OCI-LY7 (cell line): ENCODE results near the gene FHIT. TPM values are rescaled to one million over a fixed set of nuclear protein-coding genes. Genes with fewer than 3 reads are reported as not detected.

Experiments used
- BruUV-seq: library from RNA; stranded (reverse); fragments of 400-500 nt; replicated peaks from 2 replicates; lab custom pipeline; 2021; lab: Mats Ljungman, UMichigan
- CTCF ChIA-PET: fragments of 300-600 bp; sonication (Branson Sonifier 250); formaldehyde crosslinking; loops from one replicate; lab custom pipeline; 2022; ENCODE audit warnings: antibody characterized with exemption; ENCODE audit not compliant: unreplicated experiment; lab: Charles Lee
- POLR2A ChIA-PET: fragments of 300-600 bp; sonication (Branson Sonifier 250); formaldehyde crosslinking; loops from one replicate; lab custom pipeline; 2022; ENCODE audit warnings: antibody characterized with exemption; lab: Charles Lee
- DNase-seq: peaks from one replicate; pipeline ENCODE4 v3.0.0-alpha.2; 2015; ENCODE audit warnings: low spot score
- H2AFZ ChIP-seq: fragments of 200-600 bp; sonication (generic), shearing (Covaris generic); 2 replicates; pipeline ENCODE4 v1.6.1; 2014; ENCODE audit warnings: mild to moderate bottlenecking, antibody characterized with exemption, low read length, moderate library complexity
- H3K27ac ChIP-seq: fragments of 200-600 bp; sonication (generic); 2 replicates; pipeline ENCODE4 v1.5.1; 2014; ENCODE audit warnings: mixed run types, low read depth, mild to moderate bottlenecking, moderate library complexity, low read length, inconsistent platforms; ENCODE audit not compliant: poor library complexity, severe bottlenecking
- H3K36me3 ChIP-seq: fragments of 200-600 bp; sonication (generic); 2 replicates; pipeline ENCODE4 v1.6.1; 2014; ENCODE audit warnings: mild to moderate bottlenecking, antibody characterized with exemption, low read length, moderate library complexity, mixed read lengths; ENCODE audit not compliant: insufficient read depth
- H3K4me1 ChIP-seq: fragments of 200-600 bp; sonication (generic); 2 replicates; pipeline ENCODE4 v1.5.1; 2014; ENCODE audit warnings: mild to moderate bottlenecking, low read length; ENCODE audit not compliant: insufficient read depth, poor library complexity, severe bottlenecking
- H3K4me2 ChIP-seq: fragments of 200-600 bp; sonication (generic); 2 replicates; pipeline ENCODE4 v1.6.1; 2014; ENCODE audit warnings: mild to moderate bottlenecking, low read length
- H3K4me3 ChIP-seq: fragments of 200-600 bp; sonication (generic); 2 replicates; pipeline ENCODE4 v1.5.1; 2014; ENCODE audit warnings: mild to moderate bottlenecking, low read depth, low read length; ENCODE audit not compliant: poor library complexity, severe bottlenecking
- H3K79me2 ChIP-seq: fragments of 200-600 bp; sonication (generic); 2 replicates; pipeline ENCODE4 v1.6.1; 2016; ENCODE audit warnings: low read depth, mild to moderate bottlenecking, low read length, moderate library complexity, mixed read lengths; ENCODE audit not compliant: insufficient read depth
- H3K9me2 ChIP-seq: fragments of 200-600 bp; sonication (generic); 2 replicates; pipeline ENCODE4 v1.6.1; 2016; ENCODE audit warnings: mild to moderate bottlenecking, low read length, mixed read lengths; ENCODE audit not compliant: insufficient read depth
- H3K9me3 ChIP-seq: fragments of 200-600 bp; sonication (generic); 2 replicates; pipeline ENCODE4 v1.6.1; 2014; ENCODE audit warnings: mild to moderate bottlenecking, mixed run types, low read length, mixed read lengths
- H4K20me1 ChIP-seq: fragments of 200-600 bp; sonication (generic); 2 replicates; pipeline ENCODE4 v1.6.1; 2014; ENCODE audit warnings: mild to moderate bottlenecking, antibody characterized with exemption, low read length, moderate library complexity, mixed read lengths; ENCODE audit not compliant: insufficient read depth
- EZH2phosphoT487 ChIP-seq: fragments of 200-600 bp; sonication (generic); IDR thresholded peaks from 2 replicates; pipeline ENCODE4 v1.6.1; 2018; ENCODE audit warnings: low read depth, borderline replicate concordance, mild to moderate bottlenecking, mixed run types, antibody characterized with exemption, low read length, moderate library complexity, mixed read lengths
- intact Hi-C: fragments of 100-400 bp; cut with micrococcal nuclease; formaldehyde crosslinking; loops from one replicate; pipeline ENCODE4 v1.10.0; 2022; ENCODE audit not compliant: unreplicated experiment
- total RNA-seq, 2 experiments: library from RNA; depleted of rRNA in 1 of 2; stranded (reverse); fragments of >200 nt in 1 of 2; shearing (Covaris generic) in 1 of 2; gene quantifications; 2 replicates each; pipeline ENCODE4 v1.2.3, GENCODE V29; 2014 to 2022
- TF ChIP-seq, protein P1 (sequence below): fragments of 200-600 bp; sonication (generic); conservative IDR thresholded peaks from 2 replicates; pipeline ENCODE4 v1.5.1; 2014; ENCODE audit warnings: mild to moderate bottlenecking, antibody characterized with exemption, low read length, moderate library complexity, mixed read lengths

The FHIT gene
- total RNA-seq, 2 experiments from 2014 or later: 5.0 to 10.9 TPM

DNA sequence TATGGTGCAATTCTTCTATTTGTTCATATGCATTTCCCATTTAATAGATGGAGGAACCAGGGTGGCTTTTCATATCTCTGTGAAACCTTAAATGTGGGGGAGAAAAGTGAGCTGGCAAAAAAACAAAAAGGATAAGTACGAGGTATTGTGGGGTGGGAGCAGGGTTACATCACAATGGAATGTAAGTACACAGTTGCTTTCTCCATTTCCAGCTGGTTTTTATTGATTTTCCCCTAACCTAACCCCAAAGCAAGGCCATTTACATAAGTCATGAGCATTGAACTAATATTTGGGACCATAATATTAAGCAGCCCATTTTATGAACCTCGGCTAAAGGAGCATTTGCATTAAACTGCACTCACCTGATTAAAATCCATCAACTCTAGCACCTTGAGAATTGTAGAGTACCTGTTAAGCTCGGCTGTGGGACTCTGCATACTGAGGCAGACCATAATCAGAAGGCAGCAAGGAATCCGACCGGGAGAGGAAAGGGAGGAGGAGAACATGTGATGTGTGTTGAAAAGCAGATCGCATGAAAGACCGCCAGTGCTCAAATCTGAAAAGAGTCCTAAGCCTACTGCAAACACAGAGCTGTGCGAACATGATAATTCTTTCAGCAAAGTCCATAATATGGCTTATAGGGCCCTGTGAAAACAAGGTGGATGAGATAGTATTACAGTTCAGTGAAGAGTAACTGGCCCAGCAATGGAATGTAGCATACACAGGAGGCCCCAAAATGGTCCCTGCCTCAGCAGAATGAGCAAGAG lies 513.4 kb downstream of the FHIT start:
- POLR2A ChIA-PET: no interaction called here
- CTCF ChIA-PET: no interaction called here
- H3K4me2 ChIP-seq: no peak overlapping the region
- no peaks in the 10 kb centered on the region for H3K9me2 ChIP-seq
- TF ChIP-seq, protein P1, sequence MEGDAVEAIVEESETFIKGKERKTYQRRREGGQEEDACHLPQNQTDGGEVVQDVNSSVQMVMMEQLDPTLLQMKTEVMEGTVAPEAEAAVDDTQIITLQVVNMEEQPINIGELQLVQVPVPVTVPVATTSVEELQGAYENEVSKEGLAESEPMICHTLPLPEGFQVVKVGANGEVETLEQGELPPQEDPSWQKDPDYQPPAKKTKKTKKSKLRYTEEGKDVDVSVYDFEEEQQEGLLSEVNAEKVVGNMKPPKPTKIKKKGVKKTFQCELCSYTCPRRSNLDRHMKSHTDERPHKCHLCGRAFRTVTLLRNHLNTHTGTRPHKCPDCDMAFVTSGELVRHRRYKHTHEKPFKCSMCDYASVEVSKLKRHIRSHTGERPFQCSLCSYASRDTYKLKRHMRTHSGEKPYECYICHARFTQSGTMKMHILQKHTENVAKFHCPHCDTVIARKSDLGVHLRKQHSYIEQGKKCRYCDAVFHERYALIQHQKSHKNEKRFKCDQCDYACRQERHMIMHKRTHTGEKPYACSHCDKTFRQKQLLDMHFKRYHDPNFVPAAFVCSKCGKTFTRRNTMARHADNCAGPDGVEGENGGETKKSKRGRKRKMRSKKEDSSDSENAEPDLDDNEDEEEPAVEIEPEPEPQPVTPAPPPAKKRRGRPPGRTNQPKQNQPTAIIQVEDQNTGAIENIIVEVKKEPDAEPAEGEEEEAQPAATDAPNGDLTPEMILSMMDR: no peak
- no peak for TF ChIP-seq EZH2phosphoT487
- H3K4me3 ChIP-seq: no peak overlapping the region
- intact Hi-C loops: no loop called here
- H3K79me2 ChIP-seq: no peaks in the 10 kb centered on the region
- no peak overlapping the region for H3K27ac ChIP-seq
- no TSS peak for BruUV-seq
- H3K36me3 ChIP-seq: no peaks in the 10 kb centered on the region
- no peaks in the 10 kb centered on the region for H3K4me1 ChIP-seq
- H3K9me3 ChIP-seq: no peaks in the 10 kb centered on the region
- DNase-seq: no peak
- H2AFZ ChIP-seq: no peak overlapping the region
- no peaks in the 10 kb centered on the region for H4K20me1 ChIP-seq

DNA sequence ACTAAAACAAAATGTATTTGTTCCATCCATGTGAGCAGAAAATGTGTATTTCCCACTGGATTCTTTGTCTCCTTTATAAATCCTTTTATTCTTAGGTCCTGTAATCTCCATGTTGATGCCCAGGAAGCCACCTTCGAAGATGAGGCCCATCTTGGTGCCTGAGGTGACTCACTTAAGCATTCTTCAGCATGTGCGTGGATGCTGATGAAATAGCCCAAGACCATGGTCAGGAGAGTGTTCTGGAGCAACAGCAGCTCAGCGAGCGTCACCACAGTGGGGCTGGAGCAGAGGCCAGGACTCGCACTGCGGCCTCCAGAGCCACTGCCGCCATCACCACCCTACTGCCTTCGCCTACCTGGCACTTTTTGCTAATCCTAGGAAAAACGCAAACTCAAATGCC lies 520.9 kb downstream of the FHIT start:
- intact Hi-C loops: no loop called here

More for the DNA sequence above, 520.9 kb downstream of the FHIT start:
- no peaks in the 10 kb centered on the region for H3K9me2 ChIP-seq
- H2AFZ ChIP-seq: no peak overlapping the region
- ChIA-PET POLR2A (interaction anchor here (0.6 kb wide), 1 partner anchor 26 kb away, joined by 3 read pairs; no protein-coding TSS in a partner anchor), CTCF (no interaction called here)
- no peak for DNase-seq
- H4K20me1 ChIP-seq: no peaks in the 10 kb centered on the region
- BruUV-seq: no TSS peak
- no peaks in the 10 kb centered on the region for H3K79me2 ChIP-seq
- no peaks in the 10 kb centered on the region for H3K4me1 ChIP-seq
- no peak overlapping the region for H3K4me3 ChIP-seq
- H3K4me2 ChIP-seq: no peak overlapping the region
- TF ChIP-seq, protein P1: no peak
- TF ChIP-seq EZH2phosphoT487: no peak
- no peaks in the 10 kb centered on the region for H3K36me3 ChIP-seq
- no peak overlapping the region for H3K27ac ChIP-seq
- H3K9me3 ChIP-seq: no peaks in the 10 kb centered on the region
